ENCODE measurements around the gene OR52D1. TPM values are rescaled to one million over a fixed set of nuclear protein-coding genes. Genes with fewer than 3 reads are reported as not detected.

Gene OR52D1
- total and polyA plus RNA-seq, 9 of the 15 experiments (the other 6 are each of a cell fraction or from before 2014, with no cell fraction given): 0.14 to 1.3 (median 0.97) TPM; not detected in 6

DNA sequence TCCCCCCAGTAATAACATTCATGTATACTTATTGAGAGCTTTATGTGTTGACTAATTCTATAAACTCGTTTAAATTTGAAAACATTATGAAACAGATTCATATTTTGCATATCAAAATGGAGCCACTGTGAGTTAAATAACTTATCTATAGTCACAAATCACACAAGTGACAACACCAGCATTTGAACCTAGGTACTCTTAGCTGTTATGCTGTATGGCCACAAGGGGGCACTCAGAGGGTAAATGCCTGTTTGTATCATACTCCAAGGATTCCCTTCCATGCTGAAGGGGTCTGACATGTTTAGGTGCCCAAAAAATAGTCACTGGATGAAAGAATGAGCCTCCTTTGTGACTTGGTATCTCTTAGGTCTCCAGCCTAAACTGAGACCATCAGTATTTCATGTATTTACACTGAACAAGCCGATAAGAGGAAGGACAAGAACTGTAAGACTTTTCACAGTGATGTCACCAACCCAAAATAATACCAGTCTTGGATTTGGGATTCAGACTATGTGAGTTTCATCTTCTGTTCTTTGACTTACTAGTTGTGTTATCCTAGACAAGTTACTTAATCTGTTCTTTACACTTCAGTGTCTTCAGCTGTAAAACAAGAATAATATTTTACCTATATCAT lies 12.2 kb upstream of the OR52D1 start (continued):
- TF ChIP-seq, protein P1, sequence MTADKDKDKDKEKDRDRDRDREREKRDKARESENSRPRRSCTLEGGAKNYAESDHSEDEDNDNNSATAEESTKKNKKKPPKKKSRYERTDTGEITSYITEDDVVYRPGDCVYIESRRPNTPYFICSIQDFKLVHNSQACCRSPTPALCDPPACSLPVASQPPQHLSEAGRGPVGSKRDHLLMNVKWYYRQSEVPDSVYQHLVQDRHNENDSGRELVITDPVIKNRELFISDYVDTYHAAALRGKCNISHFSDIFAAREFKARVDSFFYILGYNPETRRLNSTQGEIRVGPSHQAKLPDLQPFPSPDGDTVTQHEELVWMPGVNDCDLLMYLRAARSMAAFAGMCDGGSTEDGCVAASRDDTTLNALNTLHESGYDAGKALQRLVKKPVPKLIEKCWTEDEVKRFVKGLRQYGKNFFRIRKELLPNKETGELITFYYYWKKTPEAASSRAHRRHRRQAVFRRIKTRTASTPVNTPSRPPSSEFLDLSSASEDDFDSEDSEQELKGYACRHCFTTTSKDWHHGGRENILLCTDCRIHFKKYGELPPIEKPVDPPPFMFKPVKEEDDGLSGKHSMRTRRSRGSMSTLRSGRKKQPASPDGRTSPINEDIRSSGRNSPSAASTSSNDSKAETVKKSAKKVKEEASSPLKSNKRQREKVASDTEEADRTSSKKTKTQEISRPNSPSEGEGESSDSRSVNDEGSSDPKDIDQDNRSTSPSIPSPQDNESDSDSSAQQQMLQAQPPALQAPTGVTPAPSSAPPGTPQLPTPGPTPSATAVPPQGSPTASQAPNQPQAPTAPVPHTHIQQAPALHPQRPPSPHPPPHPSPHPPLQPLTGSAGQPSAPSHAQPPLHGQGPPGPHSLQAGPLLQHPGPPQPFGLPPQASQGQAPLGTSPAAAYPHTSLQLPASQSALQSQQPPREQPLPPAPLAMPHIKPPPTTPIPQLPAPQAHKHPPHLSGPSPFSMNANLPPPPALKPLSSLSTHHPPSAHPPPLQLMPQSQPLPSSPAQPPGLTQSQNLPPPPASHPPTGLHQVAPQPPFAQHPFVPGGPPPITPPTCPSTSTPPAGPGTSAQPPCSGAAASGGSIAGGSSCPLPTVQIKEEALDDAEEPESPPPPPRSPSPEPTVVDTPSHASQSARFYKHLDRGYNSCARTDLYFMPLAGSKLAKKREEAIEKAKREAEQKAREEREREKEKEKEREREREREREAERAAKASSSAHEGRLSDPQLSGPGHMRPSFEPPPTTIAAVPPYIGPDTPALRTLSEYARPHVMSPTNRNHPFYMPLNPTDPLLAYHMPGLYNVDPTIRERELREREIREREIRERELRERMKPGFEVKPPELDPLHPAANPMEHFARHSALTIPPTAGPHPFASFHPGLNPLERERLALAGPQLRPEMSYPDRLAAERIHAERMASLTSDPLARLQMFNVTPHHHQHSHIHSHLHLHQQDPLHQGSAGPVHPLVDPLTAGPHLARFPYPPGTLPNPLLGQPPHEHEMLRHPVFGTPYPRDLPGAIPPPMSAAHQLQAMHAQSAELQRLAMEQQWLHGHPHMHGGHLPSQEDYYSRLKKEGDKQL (CRISPR knock-in tag; IDR thresholded peaks at IDR 0.05; ENCODE audit: borderline replicate concordance): no peak
- TF ChIP-seq, protein P2, sequence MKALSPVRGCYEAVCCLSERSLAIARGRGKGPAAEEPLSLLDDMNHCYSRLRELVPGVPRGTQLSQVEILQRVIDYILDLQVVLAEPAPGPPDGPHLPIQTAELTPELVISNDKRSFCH (CRISPR knock-in tag; IDR thresholded peaks at IDR 0.05): no peak
- TF ChIP-seq, protein P2 (tag; IDR thresholded peaks at IDR 0.05): no peak
- TF ChIP-seq ZNF12 (CRISPR knock-in tag; IDR thresholded peaks at IDR 0.05): no peak
- TF ChIP-seq, protein P3, sequence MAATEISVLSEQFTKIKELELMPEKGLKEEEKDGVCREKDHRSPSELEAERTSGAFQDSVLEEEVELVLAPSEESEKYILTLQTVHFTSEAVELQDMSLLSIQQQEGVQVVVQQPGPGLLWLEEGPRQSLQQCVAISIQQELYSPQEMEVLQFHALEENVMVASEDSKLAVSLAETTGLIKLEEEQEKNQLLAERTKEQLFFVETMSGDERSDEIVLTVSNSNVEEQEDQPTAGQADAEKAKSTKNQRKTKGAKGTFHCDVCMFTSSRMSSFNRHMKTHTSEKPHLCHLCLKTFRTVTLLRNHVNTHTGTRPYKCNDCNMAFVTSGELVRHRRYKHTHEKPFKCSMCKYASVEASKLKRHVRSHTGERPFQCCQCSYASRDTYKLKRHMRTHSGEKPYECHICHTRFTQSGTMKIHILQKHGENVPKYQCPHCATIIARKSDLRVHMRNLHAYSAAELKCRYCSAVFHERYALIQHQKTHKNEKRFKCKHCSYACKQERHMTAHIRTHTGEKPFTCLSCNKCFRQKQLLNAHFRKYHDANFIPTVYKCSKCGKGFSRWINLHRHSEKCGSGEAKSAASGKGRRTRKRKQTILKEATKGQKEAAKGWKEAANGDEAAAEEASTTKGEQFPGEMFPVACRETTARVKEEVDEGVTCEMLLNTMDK (IDR thresholded peaks at IDR 0.05; ENCODE audit: borderline replicate concordance, insufficient read depth, low read depth, low read length, poor library complexity, severe bottlenecking): peak; percentile 81
- TF ChIP-seq, protein P4, sequence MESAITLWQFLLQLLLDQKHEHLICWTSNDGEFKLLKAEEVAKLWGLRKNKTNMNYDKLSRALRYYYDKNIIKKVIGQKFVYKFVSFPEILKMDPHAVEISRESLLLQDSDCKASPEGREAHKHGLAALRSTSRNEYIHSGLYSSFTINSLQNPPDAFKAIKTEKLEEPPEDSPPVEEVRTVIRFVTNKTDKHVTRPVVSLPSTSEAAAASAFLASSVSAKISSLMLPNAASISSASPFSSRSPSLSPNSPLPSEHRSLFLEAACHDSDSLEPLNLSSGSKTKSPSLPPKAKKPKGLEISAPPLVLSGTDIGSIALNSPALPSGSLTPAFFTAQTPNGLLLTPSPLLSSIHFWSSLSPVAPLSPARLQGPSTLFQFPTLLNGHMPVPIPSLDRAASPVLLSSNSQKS (CRISPR knock-in tag; IDR thresholded peaks at IDR 0.05): no peak
- TF ChIP-seq, protein P5, sequence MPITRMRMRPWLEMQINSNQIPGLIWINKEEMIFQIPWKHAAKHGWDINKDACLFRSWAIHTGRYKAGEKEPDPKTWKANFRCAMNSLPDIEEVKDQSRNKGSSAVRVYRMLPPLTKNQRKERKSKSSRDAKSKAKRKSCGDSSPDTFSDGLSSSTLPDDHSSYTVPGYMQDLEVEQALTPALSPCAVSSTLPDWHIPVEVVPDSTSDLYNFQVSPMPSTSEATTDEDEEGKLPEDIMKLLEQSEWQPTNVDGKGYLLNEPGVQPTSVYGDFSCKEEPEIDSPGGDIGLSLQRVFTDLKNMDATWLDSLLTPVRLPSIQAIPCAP (CRISPR knock-in tag; IDR thresholded peaks at IDR 0.05; ENCODE audit: borderline replicate concordance): no peak
- TF ChIP-seq NBN (IDR thresholded peaks at IDR 0.05; ENCODE audit: low read depth): 0 out of 2 replicates have a peak, but pooled peaks have one; percentile 36
- TF ChIP-seq, protein P6, sequence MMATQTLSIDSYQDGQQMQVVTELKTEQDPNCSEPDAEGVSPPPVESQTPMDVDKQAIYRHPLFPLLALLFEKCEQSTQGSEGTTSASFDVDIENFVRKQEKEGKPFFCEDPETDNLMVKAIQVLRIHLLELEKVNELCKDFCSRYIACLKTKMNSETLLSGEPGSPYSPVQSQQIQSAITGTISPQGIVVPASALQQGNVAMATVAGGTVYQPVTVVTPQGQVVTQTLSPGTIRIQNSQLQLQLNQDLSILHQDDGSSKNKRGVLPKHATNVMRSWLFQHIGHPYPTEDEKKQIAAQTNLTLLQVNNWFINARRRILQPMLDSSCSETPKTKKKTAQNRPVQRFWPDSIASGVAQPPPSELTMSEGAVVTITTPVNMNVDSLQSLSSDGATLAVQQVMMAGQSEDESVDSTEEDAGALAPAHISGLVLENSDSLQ (IDR thresholded peaks at IDR 0.05): peak; percentile 86

All from K562 (cell line).